ENCODE data around the gene MRPL1.

DNA sequence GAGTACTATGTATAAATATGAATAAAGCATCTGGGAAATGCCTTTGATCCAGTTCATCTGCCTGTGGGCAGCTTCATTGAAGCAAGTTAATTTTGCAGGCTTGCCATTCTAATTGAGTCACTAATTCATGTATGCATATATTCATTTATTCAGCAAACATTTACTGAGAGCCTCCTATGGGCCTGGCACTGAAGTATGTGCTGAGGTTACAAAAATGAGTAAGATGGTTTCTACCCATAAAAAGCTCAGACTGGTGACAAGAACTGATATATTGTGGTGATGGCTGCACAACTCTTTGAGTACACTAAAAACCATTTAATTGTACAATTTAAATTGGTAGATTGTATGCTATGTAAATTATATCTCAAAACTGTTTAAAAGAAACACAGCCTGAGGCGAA lies 1.1 kb upstream of the MRPL1 start:
- no peak for TF ChIP-seq RAD21 (IDR thresholded peaks at IDR 0.05)
- TF ChIP-seq, protein P1, sequence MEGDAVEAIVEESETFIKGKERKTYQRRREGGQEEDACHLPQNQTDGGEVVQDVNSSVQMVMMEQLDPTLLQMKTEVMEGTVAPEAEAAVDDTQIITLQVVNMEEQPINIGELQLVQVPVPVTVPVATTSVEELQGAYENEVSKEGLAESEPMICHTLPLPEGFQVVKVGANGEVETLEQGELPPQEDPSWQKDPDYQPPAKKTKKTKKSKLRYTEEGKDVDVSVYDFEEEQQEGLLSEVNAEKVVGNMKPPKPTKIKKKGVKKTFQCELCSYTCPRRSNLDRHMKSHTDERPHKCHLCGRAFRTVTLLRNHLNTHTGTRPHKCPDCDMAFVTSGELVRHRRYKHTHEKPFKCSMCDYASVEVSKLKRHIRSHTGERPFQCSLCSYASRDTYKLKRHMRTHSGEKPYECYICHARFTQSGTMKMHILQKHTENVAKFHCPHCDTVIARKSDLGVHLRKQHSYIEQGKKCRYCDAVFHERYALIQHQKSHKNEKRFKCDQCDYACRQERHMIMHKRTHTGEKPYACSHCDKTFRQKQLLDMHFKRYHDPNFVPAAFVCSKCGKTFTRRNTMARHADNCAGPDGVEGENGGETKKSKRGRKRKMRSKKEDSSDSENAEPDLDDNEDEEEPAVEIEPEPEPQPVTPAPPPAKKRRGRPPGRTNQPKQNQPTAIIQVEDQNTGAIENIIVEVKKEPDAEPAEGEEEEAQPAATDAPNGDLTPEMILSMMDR (IDR thresholded peaks at IDR 0.05; ENCODE audit: low read depth, low read length, missing input control), result no peak
